A673 (cell line): ENCODE data around the gene KRT80.

Source experiments
- EZH2 ChIP-seq: fragments of 200-600 bp; sonication (generic); IDR thresholded peaks from 2 replicates; pipeline ENCODE4 v1.6.1; 2017; ENCODE audit warnings: borderline replicate concordance, low read depth, mild to moderate bottlenecking, mixed read lengths, antibody characterized with exemption, low read length; ENCODE audit not compliant: poor library complexity, severe bottlenecking
- TF ChIP-seq, protein P1 (sequence below): fragments of 300-800, 200-600 bp; sonication (generic); conservative IDR thresholded peaks from 2 replicates; pipeline ENCODE4 v1.5.1; 2017; ENCODE audit warnings: low read depth, mild to moderate bottlenecking, antibody characterized with exemption, low read length, moderate library complexity, mixed read lengths

DNA sequence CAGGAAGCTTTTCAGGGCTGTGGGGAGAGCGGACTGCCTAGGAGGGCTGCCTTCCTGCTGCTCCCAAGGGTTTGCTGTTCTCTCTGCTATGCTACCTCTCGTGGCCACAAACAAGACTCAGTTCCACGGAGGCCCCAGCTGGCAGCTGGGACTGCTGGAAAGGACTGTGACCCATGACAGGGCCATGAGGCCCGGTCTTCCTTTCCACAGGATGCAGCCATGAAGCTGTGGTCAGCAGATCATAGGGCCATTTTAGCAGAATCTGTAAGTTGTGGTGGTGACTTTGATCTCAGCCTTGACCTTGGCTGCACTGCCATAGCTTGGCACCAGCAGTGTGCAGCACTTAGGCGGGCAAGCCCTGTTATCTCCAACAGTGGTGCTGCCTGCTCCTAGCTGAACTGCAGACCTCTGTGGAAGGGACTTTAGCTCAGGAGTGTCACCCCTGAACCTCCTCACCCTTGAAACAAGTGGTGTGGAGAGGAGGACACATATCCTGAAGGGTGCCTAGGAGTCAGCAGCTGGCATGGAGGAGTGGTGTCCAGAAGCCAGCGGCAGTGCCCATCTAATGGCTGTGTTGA, 12.3 kb downstream of the KRT80 start:
- TF ChIP-seq, protein P1, sequence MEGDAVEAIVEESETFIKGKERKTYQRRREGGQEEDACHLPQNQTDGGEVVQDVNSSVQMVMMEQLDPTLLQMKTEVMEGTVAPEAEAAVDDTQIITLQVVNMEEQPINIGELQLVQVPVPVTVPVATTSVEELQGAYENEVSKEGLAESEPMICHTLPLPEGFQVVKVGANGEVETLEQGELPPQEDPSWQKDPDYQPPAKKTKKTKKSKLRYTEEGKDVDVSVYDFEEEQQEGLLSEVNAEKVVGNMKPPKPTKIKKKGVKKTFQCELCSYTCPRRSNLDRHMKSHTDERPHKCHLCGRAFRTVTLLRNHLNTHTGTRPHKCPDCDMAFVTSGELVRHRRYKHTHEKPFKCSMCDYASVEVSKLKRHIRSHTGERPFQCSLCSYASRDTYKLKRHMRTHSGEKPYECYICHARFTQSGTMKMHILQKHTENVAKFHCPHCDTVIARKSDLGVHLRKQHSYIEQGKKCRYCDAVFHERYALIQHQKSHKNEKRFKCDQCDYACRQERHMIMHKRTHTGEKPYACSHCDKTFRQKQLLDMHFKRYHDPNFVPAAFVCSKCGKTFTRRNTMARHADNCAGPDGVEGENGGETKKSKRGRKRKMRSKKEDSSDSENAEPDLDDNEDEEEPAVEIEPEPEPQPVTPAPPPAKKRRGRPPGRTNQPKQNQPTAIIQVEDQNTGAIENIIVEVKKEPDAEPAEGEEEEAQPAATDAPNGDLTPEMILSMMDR: no peak
- no peak for TF ChIP-seq EZH2
